ENCODE measurements around the gene CDKN1C.
A peak's percentile ranks its signal among the peaks of the same experiment; 100 is the strongest.

The CDKN1C gene

DNA sequence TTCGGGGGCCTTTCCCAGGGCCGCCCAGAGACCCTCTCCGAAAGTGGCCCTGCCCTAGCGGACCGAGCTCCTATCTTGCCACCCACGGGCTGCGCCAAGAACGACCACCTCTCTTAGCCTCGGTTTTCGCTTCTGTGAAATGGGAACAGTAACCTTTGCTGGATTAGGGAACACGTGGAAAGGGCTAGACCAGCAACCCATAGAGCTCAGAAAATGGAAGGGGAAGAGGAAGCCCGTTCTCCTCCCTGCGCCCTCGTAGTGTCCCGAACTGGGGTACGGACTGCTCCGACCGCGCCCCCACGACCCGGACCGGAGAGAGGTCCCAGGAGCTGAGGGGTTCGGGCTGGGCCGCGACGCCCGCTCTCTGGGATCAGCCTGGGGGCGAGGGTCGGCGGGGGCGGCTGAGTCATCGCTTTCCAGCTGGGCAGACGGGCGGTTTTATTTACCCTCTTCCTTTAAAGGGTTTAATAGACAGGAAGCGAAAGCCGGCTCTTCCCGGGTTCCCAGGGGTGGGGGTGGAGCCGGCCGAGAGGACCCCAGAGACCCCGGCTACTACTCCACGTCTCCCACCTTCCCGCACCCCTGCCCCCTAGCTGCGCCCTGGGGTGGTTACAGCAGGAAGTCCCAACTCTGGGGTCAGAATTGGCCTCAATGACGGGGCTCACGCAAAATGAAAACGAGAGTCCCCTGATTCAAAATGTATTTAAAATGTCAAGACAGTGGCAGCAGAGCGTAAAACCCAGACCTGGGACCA is 44.6 kb upstream of the CDKN1C start (continued):
- TF ChIP-seq IKZF3 (tag by site-specific recombination; IDR thresholded peaks at IDR 0.05), result 0 out of 2 replicates have a peak, but pooled peaks have one; percentile 52
- no peak for TF ChIP-seq ZNF302 (tag by site-specific recombination; IDR thresholded peaks at IDR 0.05; ENCODE audit: low read depth)
- no peak for TF ChIP-seq ZSCAN5A (tag by site-specific recombination; IDR thresholded peaks at IDR 0.05)
- no peak for TF ChIP-seq ZNF776 (tag by site-specific recombination; IDR thresholded peaks at IDR 0.05; ENCODE audit: borderline replicate concordance)
- no peak for TF ChIP-seq ZNF292 (tag by site-specific recombination; IDR thresholded peaks at IDR 0.05; ENCODE audit: borderline replicate concordance, low read depth)
- TF ChIP-seq ZBTB1 (tag by site-specific recombination; IDR thresholded peaks at IDR 0.05), result no peak
- no peak for TF ChIP-seq MZF1 (tag by site-specific recombination; IDR thresholded peaks at IDR 0.05; ENCODE audit: borderline replicate concordance)
- TF ChIP-seq PRDM6 (tag by site-specific recombination; IDR thresholded peaks at IDR 0.05), result no peak
- TF ChIP-seq ZNF660 (tag by site-specific recombination; IDR thresholded peaks at IDR 0.05), result peak; percentile 41; the same call in 1 of the 2 replicates
- TF ChIP-seq ZNF449 (tag by site-specific recombination; IDR thresholded peaks at IDR 0.05), result no peak
- TF ChIP-seq ZNF202 (tag by site-specific recombination; IDR thresholded peaks at IDR 0.05; ENCODE audit: borderline replicate concordance), result no peak
- TF ChIP-seq KLF8 (tag by site-specific recombination; IDR thresholded peaks at IDR 0.05), result peak; percentile 23; the same call in 1 of the 2 replicates
- 0 out of 2 replicates have a peak, but pooled peaks have one; percentile 9 for TF ChIP-seq ZNF394 (tag by site-specific recombination; IDR thresholded peaks at IDR 0.05; ENCODE audit: borderline replicate concordance)
- TF ChIP-seq ZNF433 (tag by site-specific recombination; IDR thresholded peaks at IDR 0.05; ENCODE audit: low read depth), result no peak
- TF ChIP-seq ZSCAN16 (tag by site-specific recombination; IDR thresholded peaks at IDR 0.05), result no peak
- TF ChIP-seq ZNF146 (tag by site-specific recombination; IDR thresholded peaks at IDR 0.05), result no peak
- no peak; the same call in 1 of the 2 replicates for TF ChIP-seq ZNF391 (tag by site-specific recombination; IDR thresholded peaks at IDR 0.05; ENCODE audit: borderline replicate concordance, low read depth)
- no peak for TF ChIP-seq ZNF555 (tag by site-specific recombination; conservative IDR thresholded peaks at IDR 0.05)
- TF ChIP-seq, protein P1, sequence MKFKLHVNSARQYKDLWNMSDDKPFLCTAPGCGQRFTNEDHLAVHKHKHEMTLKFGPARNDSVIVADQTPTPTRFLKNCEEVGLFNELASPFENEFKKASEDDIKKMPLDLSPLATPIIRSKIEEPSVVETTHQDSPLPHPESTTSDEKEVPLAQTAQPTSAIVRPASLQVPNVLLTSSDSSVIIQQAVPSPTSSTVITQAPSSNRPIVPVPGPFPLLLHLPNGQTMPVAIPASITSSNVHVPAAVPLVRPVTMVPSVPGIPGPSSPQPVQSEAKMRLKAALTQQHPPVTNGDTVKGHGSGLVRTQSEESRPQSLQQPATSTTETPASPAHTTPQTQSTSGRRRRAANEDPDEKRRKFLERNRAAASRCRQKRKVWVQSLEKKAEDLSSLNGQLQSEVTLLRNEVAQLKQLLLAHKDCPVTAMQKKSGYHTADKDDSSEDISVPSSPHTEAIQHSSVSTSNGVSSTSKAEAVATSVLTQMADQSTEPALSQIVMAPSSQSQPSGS (tag by site-specific recombination; IDR thresholded peaks at IDR 0.05; ENCODE audit: low read depth), result no peak
- TF ChIP-seq TCF7L2 (IDR thresholded peaks at IDR 0.05; ENCODE audit: borderline replicate concordance, low read depth, low read length), result no peak
- no peak for TF ChIP-seq ZNF169 (tag by site-specific recombination; IDR thresholded peaks at IDR 0.05)
- TF ChIP-seq, protein P2, sequence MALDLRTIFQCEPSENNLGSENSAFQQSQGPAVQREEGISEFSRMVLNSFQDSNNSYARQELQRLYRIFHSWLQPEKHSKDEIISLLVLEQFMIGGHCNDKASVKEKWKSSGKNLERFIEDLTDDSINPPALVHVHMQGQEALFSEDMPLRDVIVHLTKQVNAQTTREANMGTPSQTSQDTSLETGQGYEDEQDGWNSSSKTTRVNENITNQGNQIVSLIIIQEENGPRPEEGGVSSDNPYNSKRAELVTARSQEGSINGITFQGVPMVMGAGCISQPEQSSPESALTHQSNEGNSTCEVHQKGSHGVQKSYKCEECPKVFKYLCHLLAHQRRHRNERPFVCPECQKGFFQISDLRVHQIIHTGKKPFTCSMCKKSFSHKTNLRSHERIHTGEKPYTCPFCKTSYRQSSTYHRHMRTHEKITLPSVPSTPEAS (tag by site-specific recombination; IDR thresholded peaks at IDR 0.05), result no peak
- TF ChIP-seq ZBTB10 (tag by site-specific recombination; IDR thresholded peaks at IDR 0.05), result peak; percentile 74
- no peak for TF ChIP-seq MEIS1 (CRISPR knock-in tag; IDR thresholded peaks at IDR 0.05; ENCODE audit: borderline replicate concordance)
- TF ChIP-seq ZFP37 (tag by site-specific recombination; IDR thresholded peaks at IDR 0.05), result no peak
- no peak for TF ChIP-seq ZNF558 (tag by site-specific recombination; IDR thresholded peaks at IDR 0.05)
- TF ChIP-seq ZNF16 (tag by site-specific recombination; IDR thresholded peaks at IDR 0.05; ENCODE audit: low read depth), result no peak
